Parathyroid adenoma (tissue), 2 donors: ENCODE data around the gene COL4A2.

Experiments used
- H2AFZ ChIP-seq: fragments of 300-600 bp; sonication (generic); one replicate; pipeline ENCODE4 v1.7.0; 2017; ENCODE audit warnings: antibody characterized with exemption, mild to moderate bottlenecking
- H3K27ac ChIP-seq: fragments of 300-600 bp; sonication (generic); one replicate; pipeline ENCODE4 v1.7.0; 2017
- H3K27me3 ChIP-seq: fragments of 300-600 bp; sonication (generic); one replicate; pipeline ENCODE4 v1.7.0; 2017; ENCODE audit warnings: low read length; ENCODE audit not compliant: control insufficient read depth, insufficient read depth
- H3K36me3 ChIP-seq: fragments of 300-600 bp; sonication (generic); one replicate; pipeline ENCODE4 v1.7.0; 2017; ENCODE audit warnings: low read length; ENCODE audit not compliant: control insufficient read depth, insufficient read depth
- H3K4me1 ChIP-seq: fragments of 300-600 bp; sonication (generic); one replicate; pipeline ENCODE4 v1.7.0; 2017; ENCODE audit warnings: control low read depth
- H3K4me2 ChIP-seq: fragments of 300-600 bp; sonication (generic); one replicate; pipeline ENCODE4 v1.7.0; 2017; ENCODE audit warnings: low read length
- H3K4me3 ChIP-seq: fragments of 300-600 bp; sonication (generic); one replicate; pipeline ENCODE4 v1.7.0; 2017; ENCODE audit warnings: low read depth, low read length
- H3K79me2 ChIP-seq: fragments of 300-600 bp; sonication (generic); one replicate; pipeline ENCODE4 v1.7.0; 2017; ENCODE audit warnings: control low read depth
- H3K9ac ChIP-seq: fragments of 300-600 bp; sonication (generic); one replicate; pipeline ENCODE4 v1.7.0; 2017; ENCODE audit warnings: mild to moderate bottlenecking
- H3K9me3 ChIP-seq: fragments of 300-600 bp; sonication (generic); one replicate; pipeline ENCODE4 v1.7.0; 2017; ENCODE audit warnings: low read length; ENCODE audit not compliant: control insufficient read depth
- CTCF ChIP-seq: fragments of 300-600 bp; sonication (generic); IDR thresholded peaks from one replicate; pipeline ENCODE4 v1.7.0; 2017; ENCODE audit warnings: antibody characterized with exemption, mild to moderate bottlenecking
- donor health status: primary hyperparathyroidism.

Gene COL4A2

DNA sequence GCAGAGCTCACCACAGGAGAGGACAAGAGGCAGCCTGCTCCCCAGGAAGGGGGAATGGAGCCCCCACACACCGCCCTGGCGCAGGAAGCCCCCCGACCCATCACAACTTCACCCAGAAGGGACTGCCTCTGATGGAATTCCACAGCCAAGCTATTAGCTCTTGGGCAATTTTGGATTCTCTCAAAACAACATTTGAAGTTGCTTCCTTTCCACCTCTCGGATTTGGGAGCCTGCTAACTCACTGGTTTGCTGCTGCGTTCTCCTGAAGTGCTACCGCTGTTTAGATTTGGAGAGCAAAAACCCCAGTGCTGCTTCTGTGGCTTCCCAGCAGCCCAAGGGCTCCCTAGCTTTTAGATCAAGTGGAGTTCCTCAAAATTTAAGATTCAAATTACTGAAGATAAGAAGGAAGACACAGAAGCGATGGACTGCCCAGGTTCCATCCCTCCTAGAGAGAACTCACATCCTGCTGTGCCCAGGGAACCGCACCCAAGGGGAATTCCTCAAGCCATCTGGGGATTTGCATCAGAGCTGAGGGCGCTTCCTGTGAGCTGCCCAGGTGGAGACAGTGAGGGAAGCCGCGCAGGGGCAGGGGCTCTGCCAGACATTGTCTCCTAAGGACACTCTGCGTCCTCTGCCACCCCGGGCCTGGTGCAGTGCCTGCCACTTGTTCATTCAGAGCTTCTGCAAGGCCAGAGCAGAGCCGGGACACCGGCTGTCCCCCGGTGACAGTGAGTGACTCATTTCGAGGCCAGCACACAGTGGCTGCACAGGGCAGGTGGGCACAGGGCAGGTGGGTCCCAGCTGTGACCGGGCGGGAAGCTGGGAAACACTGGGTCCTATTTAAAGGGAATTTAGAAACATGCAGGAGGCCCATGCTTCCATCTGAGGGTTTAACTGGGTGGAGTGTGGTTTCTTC lies 45.7 kb upstream of the COL4A2 start:
- TF ChIP-seq CTCF = no peak
- no peak overlapping the region for H3K4me2 ChIP-seq
- H3K9me3 ChIP-seq = no peaks in the 10 kb centered on the region
- H3K36me3 ChIP-seq = no peaks in the 10 kb centered on the region
- H3K4me1 ChIP-seq = no peaks in the 10 kb centered on the region
- no peaks in the 10 kb centered on the region for H3K27me3 ChIP-seq
- no peak overlapping the region for H2AFZ ChIP-seq
- H3K9ac ChIP-seq = no peak overlapping the region
- H3K79me2 ChIP-seq = no peaks in the 10 kb centered on the region
- H3K4me3 ChIP-seq = no peak overlapping the region
- no peak overlapping the region for H3K27ac ChIP-seq

GRCh38 chr13:110262082-110262436 lies 45.0 kb upstream of the COL4A2 start:
- TF ChIP-seq CTCF = no peak
- Histone ChIP-seq H3K9ac (no peak overlapping the region), H3K27ac (no peak overlapping the region), H3K4me2 (no peak overlapping the region), H3K4me1 (no peaks in the 10 kb centered on the region), H3K9me3 (no peaks in the 10 kb centered on the region), H2AFZ (no peak overlapping the region), H3K79me2 (no peaks in the 10 kb centered on the region), H3K4me3 (no peak overlapping the region), H3K27me3 (no peaks in the 10 kb centered on the region), H3K36me3 (no peaks in the 10 kb centered on the region)

DNA sequence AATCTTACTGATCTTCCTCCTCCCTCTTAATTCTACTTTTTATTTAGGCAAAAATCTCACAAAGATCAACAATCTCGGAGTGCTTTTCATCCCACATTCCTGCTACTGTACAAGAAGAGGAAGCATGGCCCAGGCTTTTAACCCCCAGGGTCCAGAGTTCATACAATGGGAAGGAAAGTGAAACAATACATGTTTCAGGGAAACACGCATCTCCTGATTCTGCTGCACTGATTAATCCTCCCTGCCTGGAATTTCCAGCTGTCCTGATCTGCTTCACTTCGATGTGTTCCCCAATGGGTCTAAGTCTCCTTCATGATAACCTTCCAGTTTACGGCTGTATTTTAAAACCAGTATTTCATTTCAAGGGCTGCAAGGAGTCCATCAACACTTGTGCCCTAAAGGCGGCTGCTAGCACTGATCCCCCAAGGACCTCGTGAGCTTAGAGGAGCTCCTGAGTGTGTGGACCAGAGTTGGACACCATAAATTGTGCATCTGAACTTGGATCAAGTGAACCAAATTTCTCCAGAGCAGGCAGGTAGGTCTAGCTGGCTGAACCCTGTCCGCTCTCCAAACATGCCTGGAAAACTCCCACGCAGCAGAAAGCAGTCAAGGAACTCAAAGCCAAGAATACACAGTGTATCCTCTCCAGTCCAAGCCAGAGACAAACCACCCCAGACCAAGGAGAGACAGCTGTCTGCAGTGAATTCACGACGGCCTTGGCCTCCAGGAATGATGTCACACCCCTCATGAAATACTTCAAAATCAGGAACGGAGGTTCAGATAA lies 44.4 kb upstream of the COL4A2 start:
- no peak for TF ChIP-seq CTCF
- Histone ChIP-seq H3K79me2 (no peaks in the 10 kb centered on the region), H3K27ac (peak overlapping the region; percentile 37), H3K4me2 (no peak overlapping the region), H3K27me3 (no peaks in the 10 kb centered on the region), H3K9ac (no peak overlapping the region), H3K4me1 (no peaks in the 10 kb centered on the region), H3K4me3 (no peak overlapping the region), H3K9me3 (no peaks in the 10 kb centered on the region), H2AFZ (no peak overlapping the region), H3K36me3 (no peaks in the 10 kb centered on the region)

- H3K4me2 ChIP-seq = no peak overlapping the region
- TF ChIP-seq CTCF = no peak
- no peaks in the 10 kb centered on the region for H3K36me3 ChIP-seq
- no peak overlapping the region for H2AFZ ChIP-seq
- H3K27ac ChIP-seq = no peak overlapping the region
- H3K9ac ChIP-seq = no peak overlapping the region
- no peaks in the 10 kb centered on the region for H3K79me2 ChIP-seq
- H3K4me3 ChIP-seq = no peak overlapping the region
- H3K9me3 ChIP-seq = no peaks in the 10 kb centered on the region
- no peaks in the 10 kb centered on the region for H3K27me3 ChIP-seq
- no peaks in the 10 kb centered on the region for H3K4me1 ChIP-seq
Observed at GRCh38 chr13:110263404-110263803, 43.7 kb upstream of the COL4A2 start.
